Fibroblast of skin of left biceps (primary cell): Measurements from ENCODE around the gene ORC6.
"Not testable (repeated sequence)": the region's sequence is repeated elsewhere in the genome, so short reads cannot be mapped to it uniquely, and the experiment has no call there.

Experiments used
- DNase-seq, 2 experiments: peaks; one replicate each; pipeline ENCODE4 v3.0.0-alpha.2; 2013; ENCODE audit warnings: low read depth in 2 of 2

ORC6 gene

DNA sequence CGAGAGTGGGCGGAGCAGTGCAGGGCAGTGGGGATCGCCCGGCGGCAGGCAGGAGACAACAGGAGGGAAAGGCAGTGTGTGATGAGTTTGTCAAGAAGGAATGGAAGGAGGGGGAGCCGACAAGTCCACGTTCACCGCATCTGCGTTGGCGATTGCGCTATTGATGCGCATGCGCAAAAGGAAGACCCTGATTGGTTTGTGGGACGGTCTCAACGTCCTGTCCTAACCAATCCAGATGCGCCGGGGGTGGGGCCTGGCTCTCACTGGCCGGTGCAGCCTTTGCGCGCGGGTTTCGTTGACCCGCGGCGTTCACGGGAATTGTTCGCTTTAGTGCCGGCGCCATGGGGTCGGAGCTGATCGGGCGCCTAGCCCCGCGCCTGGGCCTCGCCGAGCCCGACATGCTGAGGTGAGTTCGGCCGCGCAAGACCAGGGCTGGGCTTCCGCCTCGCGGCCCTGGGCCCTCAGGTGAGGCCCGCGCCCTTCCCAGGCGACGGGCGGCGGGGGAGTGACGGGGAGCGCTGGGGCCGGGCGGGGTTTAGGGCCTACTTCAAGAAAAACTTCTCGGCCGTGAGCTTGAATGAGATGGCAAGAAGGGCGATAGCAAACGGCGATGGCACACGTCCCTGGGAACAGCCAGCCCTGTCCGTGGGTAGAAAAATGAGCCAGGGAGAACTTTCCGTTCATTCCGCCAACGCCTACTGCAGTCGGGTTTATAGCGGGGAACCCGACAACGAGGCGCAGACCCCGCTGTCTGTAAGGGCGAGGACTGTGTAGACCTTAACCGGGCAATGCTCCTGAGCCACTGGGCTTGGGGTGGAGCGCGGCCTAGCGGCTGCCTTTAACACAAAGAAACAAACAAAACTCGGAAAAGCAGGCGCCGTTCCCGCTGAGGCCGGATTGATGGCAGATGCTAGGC, at the start of gene ORC6:
ORC6 (plus strand) TSS at position 295 of the 916 bp plus-strand sequence; CDS start at position 342, 47 bp downstream.
- peak; percentile 90 to 91 for DNase-seq

DNA sequence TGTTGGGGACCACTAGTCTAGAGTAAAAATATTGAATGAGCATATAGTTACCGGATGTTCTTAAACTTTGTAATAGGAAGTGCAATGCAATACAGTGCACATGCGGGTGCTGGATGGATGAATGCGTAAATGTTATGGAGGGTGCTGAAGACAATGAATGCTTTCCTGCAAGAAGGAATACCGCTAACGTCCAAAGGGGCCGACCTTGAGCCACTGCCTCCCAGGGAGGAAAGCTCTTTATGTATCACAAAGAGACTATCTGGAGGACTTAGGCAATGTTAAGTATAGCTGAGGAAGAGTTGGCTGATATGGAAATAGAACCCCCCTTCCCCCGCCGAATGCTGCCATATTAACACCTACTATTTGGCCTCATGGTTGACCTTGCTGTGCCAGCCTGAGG, 40.8 kb upstream of the ORC6 start:
- no peak for DNase-seq

GRCh38 chr16:46649588-46650253, 39.7 kb upstream of the ORC6 start:
- DNase-seq = no peak

GRCh38 chr16:46650254-46650623, 39.2 kb upstream of the ORC6 start:
- no peak for DNase-seq

GRCh38 chr16:46651305-46651704, 38.2 kb upstream of the ORC6 start:
- no peak for DNase-seq

GRCh38 chr16:46658925-46659324, 30.5 kb upstream of the ORC6 start:
- no peak for DNase-seq

DNA sequence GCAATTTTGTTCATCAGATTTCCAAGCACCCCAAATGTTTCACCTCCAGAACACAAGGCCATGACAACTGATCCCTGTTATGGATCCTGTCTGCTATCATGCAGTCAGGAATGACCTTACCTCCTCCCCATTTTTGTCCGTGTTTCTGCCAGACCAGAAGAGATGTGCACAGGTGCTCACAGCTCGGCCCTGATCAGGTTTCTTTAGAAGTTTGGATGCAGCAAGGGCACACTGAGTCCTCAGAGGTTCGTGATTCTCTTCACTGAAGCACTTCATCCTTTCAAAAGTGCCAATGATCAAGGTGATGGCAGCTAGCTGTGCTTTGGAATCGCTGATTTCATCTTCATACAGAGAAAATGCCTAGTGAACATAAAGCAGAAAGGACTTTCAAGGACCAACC, 27.3 kb upstream of the ORC6 start:
- no peak for DNase-seq

- DNase-seq = no peak
These were observed 16.0 kb upstream of the ORC6 start for GRCh38 chr16:46673320-46674013.

DNA sequence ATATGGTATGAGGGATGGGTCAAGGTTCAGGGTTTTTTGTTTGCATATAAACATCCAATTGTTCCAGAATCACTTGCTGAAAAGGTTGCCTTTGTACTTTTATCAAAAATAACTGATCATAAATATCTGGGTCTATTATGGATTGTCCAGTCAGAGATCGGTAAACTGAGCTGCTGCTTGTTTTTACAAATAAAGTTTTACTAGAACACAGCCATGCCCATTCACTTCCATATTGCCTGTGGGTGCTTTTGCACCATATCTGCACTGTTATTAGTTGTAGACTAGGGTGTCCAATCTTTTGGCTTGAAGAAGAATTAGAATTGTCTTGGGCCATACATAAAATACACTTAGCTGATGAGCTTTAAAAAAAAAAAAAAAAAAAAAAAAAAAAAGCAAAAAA, 11.5 kb upstream of the ORC6 start:
- not testable (repeated sequence) for DNase-seq

GRCh38 chr16:46681867-46682266, 7.6 kb upstream of the ORC6 start:
- DNase-seq = not testable (repeated sequence)

- no peak for DNase-seq
These were observed 2.5 kb upstream of the ORC6 start for GRCh38 chr16:46686815-46687473.

DNA sequence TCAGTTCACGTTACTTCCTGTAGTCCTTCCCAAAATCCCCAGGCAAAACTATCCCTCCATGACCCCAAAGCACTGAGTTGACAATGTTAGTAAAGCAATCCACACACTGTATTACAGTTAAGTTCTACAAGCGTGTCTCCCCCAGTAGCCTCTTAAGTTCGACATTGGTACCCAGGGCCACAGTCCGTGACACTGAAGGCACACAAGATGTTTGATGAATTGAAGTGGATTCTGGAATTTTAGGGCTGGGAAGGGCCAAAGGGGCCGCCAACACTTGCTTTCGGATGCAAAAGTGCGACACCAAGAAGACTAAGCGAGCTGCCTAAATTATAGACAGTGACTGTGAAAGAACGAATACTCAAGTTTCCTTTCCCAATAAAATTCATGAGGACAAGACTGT, 2.0 kb upstream of the ORC6 start:
- DNase-seq = no peak

GRCh38 chr16:46688101-46688653, 1.3 kb upstream of the ORC6 start:
- DNase-seq = no peak

DNA sequence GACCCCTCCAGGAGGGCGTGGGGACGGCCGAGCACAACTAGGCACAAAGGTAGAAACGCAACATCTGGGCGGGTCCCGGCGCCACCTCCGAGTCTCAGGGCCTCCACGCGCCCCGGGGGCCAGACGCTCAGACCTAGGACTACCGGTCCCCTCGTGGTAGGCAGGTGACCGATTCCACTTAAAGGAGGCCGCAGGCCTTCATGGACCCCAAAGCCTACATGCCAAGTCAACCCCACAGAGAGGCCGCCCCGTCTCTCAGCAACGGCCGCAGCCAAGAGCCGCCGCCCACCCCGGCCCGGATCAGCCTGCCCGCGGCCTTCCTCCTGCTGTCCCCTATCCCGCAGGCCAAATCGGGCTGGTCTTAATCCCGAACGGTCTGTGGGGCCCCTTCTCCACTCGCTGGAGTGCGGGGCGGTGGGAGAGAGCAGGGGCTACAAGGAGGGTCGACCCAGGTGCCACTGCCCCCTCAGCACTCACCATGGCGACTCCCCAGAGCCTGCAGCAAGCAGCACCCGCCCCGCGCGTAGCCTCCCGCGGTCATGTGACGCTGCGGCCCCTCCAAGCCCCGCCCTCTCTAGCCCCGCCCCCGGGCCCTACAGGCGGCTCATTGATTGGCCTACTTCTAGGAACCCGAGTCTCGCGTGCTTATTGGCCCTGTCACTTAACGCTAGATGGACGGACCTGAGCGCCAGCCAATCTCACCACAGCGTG, 650 bp upstream of the ORC6 start, which contains the start of gene VPS35:
VPS35 (minus strand) TSS at position 525 of the 711 bp plus-strand sequence; CDS start at position 480, 45 bp downstream.
- DNase-seq = peak; percentile 97

DNA sequence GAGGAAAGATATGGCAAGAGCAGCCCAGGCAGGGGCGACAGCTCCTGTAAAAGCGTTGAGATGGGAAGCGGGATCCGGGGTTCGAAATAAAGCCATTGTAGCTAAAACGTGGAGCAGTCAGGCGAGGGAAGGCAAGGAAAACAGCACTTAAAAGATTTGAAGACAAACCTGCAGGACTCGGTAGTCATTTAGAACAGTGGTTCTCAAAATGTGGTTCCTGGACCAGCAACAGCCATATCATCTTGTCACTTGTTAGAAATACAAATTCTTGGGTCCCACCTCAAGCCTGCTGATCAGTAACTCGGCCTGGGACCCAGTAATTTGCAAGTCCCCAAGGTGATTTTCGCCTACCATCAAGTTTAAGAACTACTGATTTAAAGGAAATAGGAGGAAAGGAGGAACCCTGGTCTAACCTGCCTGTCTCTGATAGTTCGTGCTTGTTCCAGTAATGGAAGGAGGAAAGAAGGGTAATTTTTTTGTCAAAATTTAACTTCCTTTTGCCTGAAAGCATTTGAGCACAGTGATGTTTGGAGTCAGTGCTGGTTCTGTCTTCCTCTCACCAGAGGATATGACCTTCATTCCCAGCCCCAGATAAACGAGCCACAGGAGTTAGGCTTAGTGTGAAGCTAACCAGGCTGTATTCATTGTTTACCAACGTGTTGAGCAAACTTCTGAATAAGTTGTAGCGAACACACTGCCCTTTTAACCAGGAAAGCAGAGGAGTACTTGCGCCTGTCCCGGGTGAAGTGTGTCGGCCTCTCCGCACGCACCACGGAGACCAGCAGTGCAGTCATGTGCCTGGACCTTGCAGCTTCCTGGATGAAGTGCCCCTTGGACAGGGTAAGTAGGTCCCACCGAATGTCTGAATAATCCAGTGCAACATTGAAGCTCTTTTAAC, 1.1 kb downstream of the ORC6 start:
- DNase-seq = no peak

GRCh38 chr16:46691726-46692125, 2.3 kb downstream of the ORC6 start:
- DNase-seq = no peak

DNA sequence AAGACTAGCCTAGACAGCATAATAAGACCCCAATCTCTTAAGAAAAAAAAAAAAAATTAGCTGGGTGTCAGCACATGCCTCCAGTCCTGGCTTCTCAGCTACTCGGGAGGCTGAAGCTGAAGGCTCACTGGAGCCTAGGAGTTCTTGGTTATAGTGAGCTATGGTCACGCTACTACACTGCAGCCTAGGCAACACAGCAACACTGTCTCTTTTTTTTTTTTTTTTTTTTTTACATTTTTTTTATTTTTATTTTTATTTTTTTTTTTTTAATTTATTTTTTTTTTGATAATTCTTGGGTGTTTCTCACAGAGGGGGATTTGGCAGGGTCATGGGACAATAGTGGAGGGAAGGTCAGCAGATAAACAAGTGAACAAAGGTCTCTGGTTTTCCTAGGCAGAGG, 4.1 kb downstream of the ORC6 start:
- DNase-seq = no peak

- DNase-seq = no peak
These were observed 6.5 kb downstream of the ORC6 start for GRCh38 chr16:46695937-46696336.

GRCh38 chr16:46696957-46697356, 7.5 kb downstream of the ORC6 start:
- DNase-seq = no peak

- DNase-seq = no peak
These were observed 10.6 kb downstream of the ORC6 start for GRCh38 chr16:46700048-46700447.
